Cardiac septum (tissue), 1 donor: ENCODE measurements around the gene PLA2G2D. TPM values are rescaled to one million over a fixed set of nuclear protein-coding genes. Genes with fewer than 3 reads are reported as not detected.

Source experiments
- DNase-seq: peaks from one replicate; pipeline ENCODE4 v3.0.0-alpha.2; 2020; ENCODE audit warnings: low spot score
- intact Hi-C: fragments of 100-400 bp; cut with DNase I; formaldehyde crosslinking; loops from one replicate; pipeline ENCODE4 v1.14.0; 2022
- total RNA-seq: library from RNA; stranded (reverse); fragmentation: NEBNext Ultra II Directional; extraction: Animal tissue kit (Norgen Biotek cat#: 25700); gene quantifications from one replicate; pipeline ENCODE4 v1.2.1, GENCODE V29; 2021
- donor health status: DM: no; HTN: no; CAD: no.

PLA2G2D gene
- total RNA-seq, 1 donor from 2014 or later: not detected

- no peak for DNase-seq
- intact Hi-C loops: loop anchor here (10.0 kb wide), 1 partner anchor 409 kb away; the partner anchor contains the start of gene CAMK2N1
Measured at GRCh38 chr1:20075345-20075744, 44.0 kb downstream of the PLA2G2D start.

DNA sequence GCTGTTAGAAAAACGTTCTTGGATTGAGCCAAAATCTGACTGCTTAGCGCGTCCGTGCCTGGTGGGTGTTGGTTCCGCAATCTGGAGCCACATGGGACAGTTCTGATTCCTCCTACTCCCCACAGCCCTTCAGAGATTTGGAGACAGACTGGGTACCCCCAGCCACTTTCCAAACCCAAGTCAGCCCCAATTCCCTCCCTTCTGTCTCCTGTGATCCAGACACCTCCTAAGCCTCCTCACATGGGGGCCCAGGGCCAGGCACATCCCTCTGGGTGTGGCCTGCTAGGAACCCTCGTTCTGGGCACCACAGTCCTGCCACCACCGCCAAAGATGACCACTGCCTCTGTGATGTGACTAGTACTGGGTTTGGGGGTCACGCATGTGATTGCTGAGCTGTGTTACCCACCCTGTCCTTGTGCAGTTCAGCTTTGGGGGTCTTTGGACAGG is 44.6 kb downstream of the PLA2G2D start:
- intact Hi-C loops: loop anchor here (10.0 kb wide), 1 partner anchor 410 kb away; the partner anchor contains the start of gene CAMK2N1
- no peak for DNase-seq

GRCh38 chr1:20074055-20074724 is 45.1 kb downstream of the PLA2G2D start:
- DNase-seq: no peak
- intact Hi-C loops: loop anchor here (10.0 kb wide), 1 partner anchor 411 kb away; the partner anchor contains the start of gene CAMK2N1

DNA sequence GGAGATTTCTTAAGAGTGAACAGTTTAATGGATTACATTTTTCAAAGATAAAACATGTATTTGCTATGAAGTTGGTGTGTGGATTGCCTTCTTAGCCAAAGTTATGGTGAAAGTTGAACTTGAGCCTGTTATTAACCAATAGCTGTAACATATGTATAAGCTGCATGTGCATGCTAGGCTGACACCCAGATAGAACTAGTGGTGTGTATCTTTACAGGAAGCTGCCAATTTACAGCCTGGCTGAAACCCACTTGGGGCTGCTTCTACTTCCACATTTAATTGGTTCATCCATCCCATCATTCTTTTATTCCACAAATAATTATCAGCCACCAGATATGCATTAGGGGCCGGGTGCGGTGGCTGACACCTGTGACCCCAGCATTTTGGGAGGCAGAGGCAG is 46.1 kb downstream of the PLA2G2D start:
- intact Hi-C loops: loop anchor here (10.0 kb wide), 1 partner anchor 412 kb away; the partner anchor contains the start of gene CAMK2N1

DNA sequence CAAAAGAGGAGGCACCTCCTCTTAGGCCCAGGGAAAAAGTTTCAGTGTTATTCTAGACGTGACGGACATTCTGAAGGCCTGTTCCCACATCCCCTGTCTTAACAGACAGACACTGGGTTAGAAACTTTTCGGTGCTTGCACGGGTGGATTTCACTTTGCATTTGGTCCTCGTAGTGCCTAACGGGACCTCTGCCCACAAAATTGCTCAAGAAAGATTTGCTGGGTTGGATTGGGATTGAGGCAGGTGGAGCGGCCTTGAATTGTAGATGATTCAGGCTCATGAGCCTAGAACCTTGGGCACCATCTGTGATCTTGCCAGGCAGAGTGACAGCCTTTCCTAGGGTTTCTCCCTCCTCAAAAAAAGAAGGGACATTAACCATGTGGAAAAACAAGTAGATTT is 46.6 kb downstream of the PLA2G2D start:
- no peak for DNase-seq
- intact Hi-C loops: loop anchor here (10.0 kb wide), 1 partner anchor 412 kb away; the partner anchor contains the start of gene CAMK2N1

More for the DNA sequence above, 46.1 kb downstream of the PLA2G2D start:
- DNase-seq: no peak

DNA sequence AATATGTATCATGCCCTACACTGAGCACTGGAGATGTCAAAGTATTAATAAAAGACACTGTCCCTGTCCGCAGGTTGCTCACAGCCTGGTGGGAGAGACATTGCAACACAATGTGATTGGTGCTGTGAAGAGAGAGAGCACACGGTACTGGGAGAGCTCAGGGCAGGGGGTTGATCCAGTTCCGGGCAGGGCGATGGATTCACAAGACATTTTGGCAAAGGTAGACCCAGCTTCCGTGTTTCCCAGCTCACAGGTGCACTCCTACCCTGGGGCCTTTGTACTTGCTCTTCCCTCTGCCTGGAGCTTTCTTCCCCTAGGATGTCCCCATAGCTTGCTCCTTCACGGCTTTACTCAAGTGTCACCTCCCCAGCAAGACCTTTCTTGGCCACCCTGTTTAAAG is 47.9 kb downstream of the PLA2G2D start:
- no peak for DNase-seq
- intact Hi-C loops: loop anchor here (10.0 kb wide), 1 partner anchor 413 kb away; the partner anchor contains the start of gene CAMK2N1

DNA sequence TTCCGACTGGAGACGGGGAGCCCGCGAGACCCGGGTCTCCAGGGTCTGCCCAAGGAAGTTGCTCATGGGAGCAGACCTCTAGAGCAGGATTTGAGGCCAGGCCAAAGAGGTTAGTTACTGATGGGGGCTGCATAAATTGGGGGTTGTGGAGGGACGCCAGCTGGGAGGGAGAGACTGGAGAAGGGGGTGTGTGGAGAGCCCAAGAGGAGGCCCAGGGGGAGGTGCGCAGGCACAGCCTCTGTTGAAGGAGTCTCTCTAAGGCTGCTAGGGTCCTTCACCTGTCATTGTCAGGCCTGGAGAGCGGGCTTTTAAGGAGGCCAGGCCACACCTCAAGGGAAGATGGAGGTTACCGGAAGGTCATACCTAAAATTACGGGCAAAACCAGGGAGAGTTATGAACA is 49.0 kb downstream of the PLA2G2D start:
- no peak for DNase-seq
- intact Hi-C loops: loop anchor here (10.0 kb wide), 1 partner anchor 414 kb away; the partner anchor contains the start of gene CAMK2N1

DNA sequence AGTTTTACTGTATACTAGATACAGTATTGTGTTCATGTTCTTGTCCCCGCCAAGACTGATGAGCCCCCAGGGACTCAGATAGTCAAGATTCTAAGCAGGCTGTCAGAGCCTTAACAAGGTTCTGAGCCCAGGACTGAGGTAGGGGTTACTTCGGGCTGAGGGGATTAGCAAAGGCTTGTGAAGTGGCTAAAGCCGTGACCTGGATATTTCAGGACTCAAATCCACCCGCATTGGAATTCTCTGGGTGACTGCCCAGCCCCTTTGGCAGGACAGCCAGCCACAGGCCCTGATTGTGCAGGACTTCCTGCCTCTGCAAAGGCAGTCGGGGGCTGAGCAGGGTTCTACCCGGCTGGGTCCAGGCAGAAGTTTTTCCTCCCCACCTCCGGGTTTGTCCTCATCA is 49.5 kb downstream of the PLA2G2D start, which contains the start of gene PLA2G5:
TSS of gene PLA2G5 (plus strand) at position 321 of the 400 bp plus-strand sequence. CDS start 14,637 bp downstream, outside the sequence.
- intact Hi-C loops: loop anchor here (10.0 kb wide), 1 partner anchor 415 kb away; the partner anchor contains the start of gene CAMK2N1
- peak; percentile 87 for DNase-seq

- no peak for DNase-seq
- intact Hi-C loops: no loop called here
Measured at GRCh38 chr1:20068722-20069121, 50.6 kb downstream of the PLA2G2D start.

- no peak for DNase-seq
- intact Hi-C loops: no loop called here
Measured at GRCh38 chr1:20063861-20064292, 55.5 kb downstream of the PLA2G2D start.

Other genes with a start within 250 kb of the PLA2G2D start
- 4.7 TPM for gene OTUD3, start 237.1 kb downstream of the PLA2G2D start, total RNA-seq
- gene PLA2G2E, start 195.9 kb downstream of the PLA2G2D start, total RNA-seq: not detected
- gene PLA2G2A, start 139.9 kb downstream of the PLA2G2D start, total RNA-seq: 59.6 TPM
- 36.4 TPM for gene PLA2G5, start 49.3 kb downstream of the PLA2G2D start, total RNA-seq
- not detected for gene PLA2G2F, start 19.8 kb upstream of the PLA2G2D start, total RNA-seq
- 0.30 TPM for gene UBXN10, start 66.6 kb upstream of the PLA2G2D start, total RNA-seq
- gene PLA2G2C, start 67.0 kb upstream of the PLA2G2D start, total RNA-seq: not detected
- not detected for gene VWA5B1, start 171.3 kb upstream of the PLA2G2D start, total RNA-seq